H1 (cell line): ENCODE data around the gene PIAS1. TPM values are rescaled to one million over a fixed set of nuclear protein-coding genes. Genes with fewer than 3 reads are reported as not detected.

Experiments
- CTCF ChIA-PET: fragments of 300-600 bp; sonication (Branson Sonifier 250); formaldehyde crosslinking; loops from one replicate; lab custom pipeline; 2021; ENCODE audit not compliant: partially characterized antibody; lab: Charles Lee
- POLR2A ChIA-PET: fragments of 300-600 bp; sonication (Branson Sonifier 250); formaldehyde crosslinking; loops from one replicate; lab custom pipeline; 2021; ENCODE audit warnings: inconsistent platforms; ENCODE audit not compliant: partially characterized antibody; lab: Charles Lee
- DNase-seq, 2 experiments: peaks; one replicate each; pipeline versions ENCODE4 v3.0.0 to v3.0.0-alpha.2; 2010 to 2022; ENCODE audit warnings: low spot score in 2 of 2, low read depth in 1 of 2, mixed read lengths in 1 of 2
- FAIRE-seq: peaks from 2 replicates; lab custom pipeline; 2011; peaks lifted over from hg19 to GRCh38; lab: Jason Lieb, UNC
- H2AFZ ChIP-seq: 2 replicates; pipeline ENCODE4 v1.8.1; 2012; ENCODE audit warnings: low read length, inconsistent platforms
- H2AK5ac ChIP-seq: 2 replicates; pipeline ENCODE4 v1.6.1; 2013; ENCODE audit warnings: low read depth, low read length
- H2BK120ac ChIP-seq: replicated peaks from 2 replicates; pipeline ENCODE3; 2013; ENCODE audit warnings: low read depth, low read length, inconsistent platforms
- H2BK12ac ChIP-seq: 2 replicates; pipeline ENCODE4 v1.6.1; 2013; ENCODE audit warnings: low read depth, low read length
- H2BK15ac ChIP-seq: 2 replicates; pipeline ENCODE4 v1.6.1; 2013; ENCODE audit warnings: low read length
- H2BK20ac ChIP-seq: 2 replicates; pipeline ENCODE4 v1.6.1; 2013; ENCODE audit warnings: low read length
- H2BK5ac ChIP-seq: 2 replicates; pipeline ENCODE4 v1.6.1; 2013; ENCODE audit warnings: low read depth, low read length
- H3K14ac ChIP-seq: 2 replicates; pipeline ENCODE4 v1.6.1; 2013; ENCODE audit warnings: inconsistent platforms; ENCODE audit not compliant: insufficient read length
- H3K18ac ChIP-seq: 2 replicates; pipeline ENCODE4 v1.6.1; 2013; ENCODE audit warnings: low read length; ENCODE audit errors: extremely low read depth
- H3K23ac ChIP-seq: 2 replicates; pipeline ENCODE4 v1.6.1; 2013; ENCODE audit warnings: inconsistent platforms; ENCODE audit not compliant: insufficient read length
- H3K23me2 ChIP-seq: 2 replicates; pipeline ENCODE4 v1.6.1; 2013; ENCODE audit warnings: low read depth, low read length
- H3K27ac ChIP-seq: 2 replicates; pipeline ENCODE4 v1.6.1; 2011; ENCODE audit warnings: low read depth, low read length, inconsistent platforms
- H3K27me3 ChIP-seq, 4 experiments: replicated peaks in 1 of 4; 1 replicate in 1 of 4; 2 replicates in 3 of 4; pipeline versions ENCODE4 v1.6.1 to v1.8.1; 2011 to 2013; ENCODE audit warnings: low read length in 3 of 4, mild to moderate bottlenecking in 3 of 4, inconsistent platforms in 2 of 4, mixed read lengths in 2 of 4, moderate library complexity in 1 of 4; ENCODE audit not compliant: control insufficient read depth in 3 of 4, insufficient read depth in 3 of 4; ENCODE audit errors: extremely low read depth in 1 of 4
- H3K36me3 ChIP-seq, 4 experiments: 2 replicates each; pipeline versions ENCODE4 v1.6.1 to v1.8.1; 2011 to 2013; ENCODE audit warnings: mild to moderate bottlenecking in 4 of 4, low read length in 3 of 4, moderate library complexity in 2 of 4, control low read depth in 1 of 4, inconsistent platforms in 1 of 4; ENCODE audit not compliant: insufficient read depth in 4 of 4, control insufficient read depth in 2 of 4
- H3K4ac ChIP-seq: replicated peaks from 2 replicates; pipeline ENCODE3; 2013; ENCODE audit warnings: low read length, low read depth, mixed read lengths, inconsistent platforms; ENCODE audit not compliant: insufficient read length
- H3K4me1 ChIP-seq, 4 experiments: replicated peaks in 1 of 4; 1 replicate in 1 of 4; 2 replicates in 3 of 4; pipeline versions ENCODE4 v1.6.1 to v1.8.1; 2011 to 2013; ENCODE audit warnings: low read length in 3 of 4, inconsistent platforms in 2 of 4, mixed read lengths in 1 of 4; ENCODE audit not compliant: insufficient read depth in 4 of 4, control insufficient read depth in 3 of 4
- H3K4me2 ChIP-seq, 2 experiments: 2 replicates each; pipeline versions ENCODE4 v1.6.1 to v1.8.1; 2011 to 2013; ENCODE audit warnings: low read depth in 2 of 2, low read length in 2 of 2, control low read depth in 1 of 2, inconsistent platforms in 1 of 2, mild to moderate bottlenecking in 1 of 2; ENCODE audit not compliant: insufficient read depth in 1 of 2
- H3K4me3 ChIP-seq, 4 experiments: fragments of 200-600, 300-600 bp in 1 of 4; sonication (generic), shearing (Covaris generic), sonication (Bioruptor Twin) in 1 of 4; 2 replicates each; pipeline versions ENCODE4 v1.5.1 to v1.8.1; 2011 to 2016; ENCODE audit warnings: low read length in 4 of 4, low read depth in 3 of 4, control low read depth in 2 of 4, inconsistent platforms in 2 of 4, mild to moderate bottlenecking in 2 of 4, mixed read lengths in 1 of 4, moderate library complexity in 1 of 4; ENCODE audit not compliant: insufficient read depth in 2 of 4; ENCODE audit errors: extremely low read depth in 1 of 4
- H3K56ac ChIP-seq: replicated peaks from 2 replicates; pipeline ENCODE3; 2013; ENCODE audit warnings: low read depth, mild to moderate bottlenecking, mixed read lengths, low read length, inconsistent platforms; ENCODE audit not compliant: insufficient read length
- H3K79me1 ChIP-seq: 2 replicates; pipeline ENCODE4 v1.6.1; 2013; ENCODE audit warnings: low read depth, low read length, control low read depth
- H3K79me2 ChIP-seq, 2 experiments: 2 replicates each; pipeline versions ENCODE4 v1.6.1 to v1.8.1; 2012 to 2013; ENCODE audit warnings: low read length in 2 of 2, mild to moderate bottlenecking in 2 of 2, inconsistent platforms in 1 of 2; ENCODE audit not compliant: insufficient read depth in 2 of 2, control insufficient read depth in 1 of 2
- H3K9ac ChIP-seq, 4 experiments: replicated peaks in 1 of 4; 1 replicate in 1 of 4; 2 replicates in 3 of 4; pipeline versions ENCODE4 v1.6.1 to v1.8.1; 2011 to 2013; ENCODE audit warnings: low read depth in 3 of 4, low read length in 3 of 4, control low read depth in 2 of 4, mild to moderate bottlenecking in 2 of 4, moderate library complexity in 2 of 4, inconsistent platforms in 1 of 4; ENCODE audit errors: extremely low read depth in 1 of 4
- H3K9me3 ChIP-seq, 2 experiments: 2 replicates each; pipeline versions ENCODE4 v1.6.1 to v1.8.1; 2012 to 2013; ENCODE audit warnings: mild to moderate bottlenecking in 2 of 2, moderate library complexity in 2 of 2, control low read depth in 1 of 2, inconsistent platforms in 1 of 2, low read depth in 1 of 2, low read length in 1 of 2, mixed read lengths in 1 of 2; ENCODE audit not compliant: insufficient read depth in 2 of 2
- H4K20me1 ChIP-seq, 2 experiments: replicated peaks in 1 of 2; 2 replicates each; pipeline versions ENCODE3 to v1.8.1; 2011 to 2013; ENCODE audit warnings: inconsistent platforms in 2 of 2, low read length in 2 of 2, mild to moderate bottlenecking in 1 of 2; ENCODE audit not compliant: insufficient read depth in 2 of 2, control insufficient read depth in 1 of 2
- H4K5ac ChIP-seq: 2 replicates; pipeline ENCODE4 v1.6.1; 2013; ENCODE audit warnings: low read length, low read depth, mixed read lengths, inconsistent platforms; ENCODE audit not compliant: insufficient read length
- H4K8ac ChIP-seq: 2 replicates; pipeline ENCODE4 v1.8.0; 2013; ENCODE audit warnings: mild to moderate bottlenecking, moderate library complexity, low read length, inconsistent platforms; ENCODE audit not compliant: insufficient read depth; ENCODE audit errors: extremely low read depth
- H4K91ac ChIP-seq: replicated peaks from 2 replicates; pipeline ENCODE3; 2013; ENCODE audit warnings: low read length, mixed read lengths, inconsistent platforms; ENCODE audit not compliant: insufficient read length
- CHD1 ChIP-seq: IDR thresholded peaks from 2 replicates; pipeline ENCODE4 v1.6.1; 2012; ENCODE audit warnings: low read depth, low read length, improper control_type of control experiment
- CTBP2 ChIP-seq: IDR thresholded peaks from 2 replicates; pipeline ENCODE4 v1.7.0; 2011; ENCODE audit warnings: borderline replicate concordance, mild to moderate bottlenecking, moderate library complexity, mixed read lengths, low read length; ENCODE audit not compliant: insufficient read depth, insufficient read length
- HDAC6 ChIP-seq: IDR thresholded peaks from one replicate; pipeline ENCODE4 v1.7.1; 2012; ENCODE audit warnings: low read depth, mild to moderate bottlenecking, inconsistent platforms, low read length, moderate library complexity
- MAFK ChIP-seq: IDR thresholded peaks from 2 replicates; pipeline ENCODE4 v1.6.1; 2012; ENCODE audit warnings: low read depth, mild to moderate bottlenecking, improper control_type of control experiment, low read length
- POLR2A ChIP-seq, 2 experiments: IDR thresholded peaks; 1 replicate in 1 of 2; 2 replicates in 1 of 2; pipeline ENCODE4 v1.6.1; 2011; ENCODE audit warnings: low read depth in 2 of 2, low read length in 2 of 2, mild to moderate bottlenecking in 2 of 2; ENCODE audit errors: control extremely low read depth in 1 of 2
- RBBP5 ChIP-seq: IDR thresholded peaks from 2 replicates; pipeline ENCODE4 v1.7.1; 2012; ENCODE audit warnings: low read depth, mild to moderate bottlenecking, inconsistent platforms, low read length, moderate library complexity, borderline replicate concordance
- YY1 ChIP-seq: IDR thresholded peaks from 2 replicates; pipeline ENCODE4 v1.6.1; 2011; ENCODE audit warnings: low read depth, mild to moderate bottlenecking, low read length
- WGBS, 2 experiments: shearing (Covaris generic) in 1 of 2; methylation state at CpG; one replicate each; pipeline versions ENCODE4 v1.1.6 to v1.1.7; 2013 to 2015; ENCODE audit warnings: low lambda C conversion rate in 2 of 2, mixed read lengths in 2 of 2, inconsistent platforms in 1 of 2, low coverage in 1 of 2, missing lambda C conversion rate in 1 of 2; ENCODE audit not compliant: insufficient replicate concordance in 2 of 2, insufficient coverage in 1 of 2, insufficient read length in 1 of 2; ENCODE audit errors: extremely low coverage in 1 of 2, missing lambda C conversion rate in 1 of 2; 5-methylcytosine and 5-hydroxymethylcytosine counted together
- polyA plus RNA-seq, 7 experiments: library from polyadenylated mRNA; depleted of rRNA in 3 of 7; stranded (reverse) in 5 of 7; unstranded in 2 of 7; fragments of >200 nt in 5 of 7; fragments of 200-250 nt in 2 of 7; gene quantifications; 1 replicate in 5 of 7; 2 replicates in 1 of 7; 4 replicates in 1 of 7; pipeline versions ENCODE4 v1.2.1 to v1.2.3, GENCODE V29; 2011 to 2013; ENCODE audit warnings: missing spikeins in 2 of 7, mixed read lengths in 2 of 7
- total RNA-seq: library from RNA; stranded (reverse); fragmentation: NEBNext Ultra II Directional; extraction: Animal tissue kit (Norgen Biotek cat#: 25700); gene quantifications from 2 replicates; pipeline ENCODE4 v1.2.1, GENCODE V29; 2021

Gene PIAS1
- total and polyA plus RNA-seq, 2 of the 8 experiments (the other 6 are each of a cell fraction or from before 2014, with no cell fraction given): 30.8 to 34.5 TPM

- 90% methylated on average over 3 of the region's 3 CpGs; no CpG with 5 or more reads in 1 of the 2 experiments for WGBS, 2 experiments
Measured at GRCh38 chr15:68078365-68078764, 24.2 kb downstream of the PIAS1 start.

More at GRCh38 chr15:68078365-68078764, 24.2 kb downstream of the PIAS1 start:
- H3K56ac ChIP-seq: no peak overlapping the region
- no peak overlapping the region for H3K4ac ChIP-seq
- no peaks in the 10 kb centered on the region for H3K36me3 ChIP-seq
- peaks cover 0 to 97% of the 10 kb centered on the region in 2 experiments; a peak in 3 of 4 replicates for H3K79me2 ChIP-seq
- H3K9me3 ChIP-seq: no peaks in the 10 kb centered on the region
- no peak overlapping the region for H2AFZ ChIP-seq
- peaks cover 1% of the 10 kb centered on the region; the same call in 1 of the 2 replicates for H3K23me2 ChIP-seq
- H4K91ac ChIP-seq: no peak overlapping the region
- ChIA-PET POLR2A (no interaction called here), CTCF (interaction anchor here (1.0 kb wide), 1 partner anchor 44 kb away, joined by 3 read pairs; no protein-coding TSS in a partner anchor)
- H3K23ac ChIP-seq: no peak overlapping the region
- no peak for FAIRE-seq
- TF ChIP-seq MAFK (no peak), POLR2A (IDR thresholded peaks at IDR 0.05; ENCODE audit: control extremely low read depth in 1 of 2, low read depth in 2 of 2, low read length in 2 of 2) (no peak), RBBP5 (no peak), HDAC6 (no peak), CTBP2 (no peak), CHD1 (no peak), YY1 (no peak)
- H3K4me2 ChIP-seq: no peak overlapping the region
- no peak overlapping the region for H3K14ac ChIP-seq
- H2BK15ac ChIP-seq: no peak overlapping the region
- no peak overlapping the region for H2BK5ac ChIP-seq
- H4K20me1 ChIP-seq: peaks cover 3 to 10% of the 10 kb centered on the region in 2 experiments
- no peak overlapping the region for H3K9ac ChIP-seq
- H3K4me1 ChIP-seq: peaks cover 0 to 8% (median 0%) of the 10 kb centered on the region in 4 experiments; a peak in 3 of 7 replicates
- no peak overlapping the region for H2BK20ac ChIP-seq
- H3K4me3 ChIP-seq: no peak overlapping the region
- H2BK12ac ChIP-seq: no peak overlapping the region
- H3K18ac ChIP-seq: no peak overlapping the region
- no peak overlapping the region for H4K5ac ChIP-seq
- DNase-seq: no peak
- no peak overlapping the region for H2AK5ac ChIP-seq
- no peaks in the 10 kb centered on the region for H3K27me3 ChIP-seq
- H4K8ac ChIP-seq: no peak overlapping the region
- H3K27ac ChIP-seq: no peak overlapping the region
- no peak overlapping the region for H2BK120ac ChIP-seq
- peaks cover 2% of the 10 kb centered on the region; the same call in 1 of the 2 replicates for H3K79me1 ChIP-seq
